KOPT-K1 (cell line): ENCODE measurements around the gene ADGRG3.

ENCODE experiments used
- H3K27ac ChIP-seq: fragments of 200-600 bp; sonication (generic); 2 replicates; pipeline ENCODE4 v1.5.1; 2016; ENCODE audit warnings: antibody characterized with exemption, mild to moderate bottlenecking, low read depth, low read length; ENCODE audit not compliant: poor library complexity, severe bottlenecking
- H3K36me3 ChIP-seq: fragments of 200-600 bp; sonication (generic); 2 replicates; pipeline ENCODE4 v1.5.1; 2017; ENCODE audit warnings: antibody characterized with exemption, mild to moderate bottlenecking, low read length, moderate library complexity; ENCODE audit not compliant: insufficient read depth
- H3K9me3 ChIP-seq: fragments of 200-600 bp; sonication (generic); 2 replicates; pipeline ENCODE4 v1.5.1; 2017; ENCODE audit warnings: antibody characterized with exemption, low read length, mild to moderate bottlenecking; ENCODE audit not compliant: insufficient read depth, poor library complexity, severe bottlenecking

Gene ADGRG3

DNA sequence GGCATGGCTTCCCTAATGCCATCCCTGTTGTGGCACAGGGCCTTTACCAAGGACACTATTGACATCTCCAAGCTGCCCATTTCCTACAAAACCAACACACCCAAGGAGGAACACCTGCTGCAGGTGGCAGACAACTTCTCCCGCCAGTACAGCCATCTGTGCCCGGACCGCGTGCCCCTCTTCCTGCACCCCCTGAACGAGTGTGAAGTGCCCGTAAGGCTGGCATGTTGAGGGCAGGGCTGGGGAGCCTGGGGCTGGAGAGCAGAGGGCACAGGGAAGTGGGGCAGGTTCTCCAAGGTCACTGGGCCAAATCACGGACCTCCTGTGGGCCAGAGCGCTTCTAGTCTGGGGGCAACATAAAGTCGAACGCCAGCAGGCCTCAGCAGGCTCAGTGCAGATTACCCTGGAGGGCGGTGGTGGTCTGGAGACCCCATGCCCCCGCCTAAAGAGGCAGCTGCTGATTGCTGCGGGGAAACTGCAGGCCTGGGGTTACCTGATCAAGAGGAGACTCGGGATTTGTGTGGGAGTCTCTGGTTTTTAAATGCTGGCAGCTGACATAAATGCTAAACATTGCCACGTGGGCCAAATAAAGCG, 30.8 kb downstream of the ADGRG3 start:
- H3K9me3 ChIP-seq: no peaks in the 10 kb centered on the region
- no peak overlapping the region for H3K27ac ChIP-seq
- H3K36me3 ChIP-seq: no peaks in the 10 kb centered on the region

DNA sequence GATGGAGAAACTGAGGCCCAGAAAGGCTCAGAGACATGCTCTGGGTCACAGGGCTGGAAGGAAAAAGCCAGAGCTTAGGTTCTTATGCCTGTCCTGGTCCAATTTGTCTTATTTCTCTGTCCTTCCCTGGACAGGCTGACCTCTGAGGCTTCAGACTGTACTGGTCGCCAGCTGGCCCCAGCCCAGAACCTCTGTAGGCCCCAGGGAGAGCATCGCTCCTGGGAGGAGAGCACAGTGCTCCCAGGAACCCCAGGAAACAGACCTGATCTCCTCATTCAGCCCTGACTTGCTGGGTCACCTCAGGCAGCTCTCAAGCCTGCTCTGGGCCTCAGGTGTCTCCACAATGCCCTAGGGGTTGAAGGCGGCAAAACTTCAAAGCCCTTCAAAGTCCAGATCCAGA, 31.4 kb downstream of the ADGRG3 start:
- H3K9me3 ChIP-seq: no peaks in the 10 kb centered on the region
- H3K36me3 ChIP-seq: no peaks in the 10 kb centered on the region
- H3K27ac ChIP-seq: no peak overlapping the region

DNA sequence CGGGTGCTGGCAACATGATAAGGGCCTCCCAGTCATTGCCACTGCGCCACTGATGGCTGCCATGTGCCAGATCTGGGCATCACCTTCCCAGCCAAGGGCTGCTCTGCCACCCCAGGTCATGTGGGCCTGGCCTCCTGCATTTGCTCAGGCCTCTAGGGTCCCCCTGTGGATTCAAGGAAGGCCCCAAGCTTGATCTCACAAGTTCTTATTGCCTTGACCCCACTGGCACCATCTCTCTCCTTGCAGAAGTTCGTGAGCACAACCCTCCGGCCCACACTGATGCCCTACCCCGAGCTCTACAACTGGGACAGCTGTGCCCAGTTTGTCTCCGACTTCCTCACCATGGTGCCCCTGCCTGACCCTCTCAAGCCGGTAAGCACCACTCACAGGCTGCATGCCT, 31.8 kb downstream of the ADGRG3 start:
- Histone ChIP-seq H3K36me3 (no peaks in the 10 kb centered on the region), H3K9me3 (no peaks in the 10 kb centered on the region), H3K27ac (no peak overlapping the region)

DNA sequence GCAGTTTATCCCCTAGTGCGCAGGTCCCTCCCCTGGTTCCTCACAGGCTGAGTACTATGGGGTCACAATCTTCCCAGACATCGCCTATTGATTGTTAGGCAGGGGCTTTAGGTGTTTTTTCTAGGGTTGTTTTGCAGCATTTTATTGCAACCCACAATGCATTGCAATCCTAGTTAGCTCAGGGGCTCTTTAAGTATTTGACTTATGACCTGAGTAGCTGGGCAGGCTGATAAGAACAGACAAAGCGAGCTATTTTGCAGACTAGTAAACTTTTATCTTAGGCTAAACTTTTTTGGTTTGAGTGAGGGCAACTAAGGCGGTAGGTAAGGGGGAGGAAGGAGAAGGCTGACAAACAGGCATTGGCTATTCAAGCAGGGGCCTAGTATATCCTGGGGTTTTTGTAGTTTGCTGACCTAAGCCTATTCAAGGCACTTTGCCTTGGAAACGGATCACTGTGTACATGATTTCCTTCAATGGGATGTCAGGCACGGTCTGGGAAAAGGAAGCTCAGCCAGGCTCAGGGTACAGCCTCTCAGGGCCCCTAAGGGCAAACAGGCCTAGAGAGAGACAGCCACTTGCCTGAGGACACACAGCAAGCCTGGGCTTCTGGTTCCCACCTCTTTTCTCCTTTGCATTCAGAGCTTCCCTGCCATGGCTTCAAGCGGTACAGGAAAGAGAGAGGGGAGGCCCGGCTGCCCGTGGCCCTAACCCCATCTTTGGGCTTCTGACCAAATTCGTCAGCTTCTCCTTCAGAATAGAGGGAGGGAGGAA, 32.9 kb downstream of the ADGRG3 start:
- no peak overlapping the region for H3K27ac ChIP-seq
- no peaks in the 10 kb centered on the region for H3K9me3 ChIP-seq
- no peaks in the 10 kb centered on the region for H3K36me3 ChIP-seq

DNA sequence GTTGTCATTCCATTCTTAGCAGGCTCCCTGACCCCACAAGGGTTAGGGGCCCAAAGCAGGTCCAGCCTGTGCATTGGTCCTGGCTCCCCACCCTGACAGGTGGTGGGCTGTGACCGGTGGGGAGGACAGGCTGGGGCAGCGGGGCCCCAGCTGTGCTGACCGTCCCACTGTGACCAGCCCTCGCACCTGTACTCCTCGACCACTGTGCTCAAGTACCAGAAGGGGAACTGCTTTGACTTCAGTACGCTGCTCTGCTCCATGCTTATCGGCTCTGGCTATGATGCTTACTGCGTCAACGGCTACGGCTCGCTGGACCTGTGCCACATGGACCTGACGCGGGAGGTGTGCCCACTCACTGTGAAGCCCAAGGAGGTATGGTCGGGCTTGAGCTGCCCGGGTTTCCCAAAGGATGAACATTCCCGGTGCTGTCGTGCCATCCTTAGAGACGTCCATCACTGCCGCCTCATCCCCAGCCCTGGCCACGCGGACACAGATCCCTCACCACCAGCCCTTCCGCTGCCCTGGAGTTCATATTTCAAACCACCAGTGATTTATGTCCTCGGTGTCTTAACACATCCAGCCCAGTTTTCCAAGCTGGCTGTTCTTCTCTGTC, 33.8 kb downstream of the ADGRG3 start:
- Histone ChIP-seq H3K27ac (no peak overlapping the region), H3K9me3 (no peaks in the 10 kb centered on the region), H3K36me3 (no peaks in the 10 kb centered on the region)

DNA sequence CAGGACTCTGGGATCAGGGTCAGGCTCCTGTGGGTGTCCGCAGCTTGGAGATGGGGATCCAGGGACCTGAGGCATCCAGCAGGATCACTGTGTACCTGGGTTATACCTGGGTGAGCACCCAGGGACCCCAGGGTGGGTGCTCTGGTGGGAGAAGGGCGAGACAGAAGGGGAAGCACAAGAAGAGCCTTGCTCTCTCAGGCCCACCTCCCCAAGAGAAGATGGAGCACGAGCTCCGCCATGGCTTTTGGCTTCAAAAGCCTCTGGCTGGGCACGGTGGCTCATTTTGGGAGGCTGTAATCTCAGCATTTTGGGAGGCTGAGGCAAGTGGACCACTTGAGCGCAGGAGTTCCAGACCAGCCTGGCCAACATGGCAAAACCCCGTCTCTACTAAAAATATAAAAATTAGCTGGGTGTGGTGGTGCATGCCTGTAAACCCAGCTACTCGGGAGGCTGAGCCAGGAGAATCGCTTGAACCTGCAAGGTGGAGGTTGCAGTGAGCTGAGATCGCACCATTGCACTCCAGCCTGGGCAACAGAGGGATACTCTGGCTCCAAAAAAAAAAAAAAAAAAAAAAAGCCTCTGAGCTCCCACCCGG, 35.4 kb downstream of the ADGRG3 start:
- no peaks in the 10 kb centered on the region for H3K36me3 ChIP-seq
- H3K9me3 ChIP-seq: no peaks in the 10 kb centered on the region
- no peak overlapping the region for H3K27ac ChIP-seq

DNA sequence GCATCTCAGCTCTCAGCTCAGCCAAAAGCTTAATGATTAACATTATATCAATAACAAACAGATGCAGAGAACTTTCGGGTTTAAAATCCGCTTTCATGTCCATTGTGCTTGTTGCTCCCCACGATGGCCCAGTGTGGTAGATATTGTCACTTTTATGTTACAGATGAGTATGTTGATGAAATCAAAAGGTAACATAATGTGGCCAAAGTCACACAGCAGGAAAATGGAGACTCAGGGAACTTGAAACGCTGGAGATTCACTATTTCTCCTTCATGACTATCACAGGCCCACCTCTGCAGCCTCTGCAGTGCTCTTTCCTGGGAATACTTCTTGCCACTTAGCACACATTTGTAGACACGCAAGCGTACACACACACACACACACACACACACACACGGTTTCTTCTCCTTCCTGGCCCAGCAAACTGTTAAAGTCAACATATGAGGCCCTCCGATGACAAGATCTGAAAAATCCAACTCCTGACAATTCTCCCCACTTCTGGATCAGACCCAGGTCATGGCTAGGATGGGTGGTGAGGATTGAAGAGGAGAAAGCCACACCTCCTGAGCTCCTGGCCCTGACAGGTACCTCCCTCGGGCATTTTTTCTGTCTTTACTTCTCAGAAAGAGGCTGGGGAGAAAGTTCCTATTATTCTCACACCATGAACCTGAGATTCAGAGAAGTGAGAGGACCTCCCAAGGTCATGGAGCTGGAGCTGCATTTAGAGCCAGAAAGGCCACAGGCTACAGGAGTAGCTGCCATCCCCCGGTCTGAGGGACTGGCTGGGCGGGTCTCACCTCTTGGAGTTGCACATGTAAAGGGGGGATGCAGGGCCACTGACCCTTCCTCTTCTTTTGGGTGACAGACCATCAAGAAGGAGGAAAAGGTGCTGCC, 36.2 kb downstream of the ADGRG3 start:
- H3K36me3 ChIP-seq: no peaks in the 10 kb centered on the region

DNA sequence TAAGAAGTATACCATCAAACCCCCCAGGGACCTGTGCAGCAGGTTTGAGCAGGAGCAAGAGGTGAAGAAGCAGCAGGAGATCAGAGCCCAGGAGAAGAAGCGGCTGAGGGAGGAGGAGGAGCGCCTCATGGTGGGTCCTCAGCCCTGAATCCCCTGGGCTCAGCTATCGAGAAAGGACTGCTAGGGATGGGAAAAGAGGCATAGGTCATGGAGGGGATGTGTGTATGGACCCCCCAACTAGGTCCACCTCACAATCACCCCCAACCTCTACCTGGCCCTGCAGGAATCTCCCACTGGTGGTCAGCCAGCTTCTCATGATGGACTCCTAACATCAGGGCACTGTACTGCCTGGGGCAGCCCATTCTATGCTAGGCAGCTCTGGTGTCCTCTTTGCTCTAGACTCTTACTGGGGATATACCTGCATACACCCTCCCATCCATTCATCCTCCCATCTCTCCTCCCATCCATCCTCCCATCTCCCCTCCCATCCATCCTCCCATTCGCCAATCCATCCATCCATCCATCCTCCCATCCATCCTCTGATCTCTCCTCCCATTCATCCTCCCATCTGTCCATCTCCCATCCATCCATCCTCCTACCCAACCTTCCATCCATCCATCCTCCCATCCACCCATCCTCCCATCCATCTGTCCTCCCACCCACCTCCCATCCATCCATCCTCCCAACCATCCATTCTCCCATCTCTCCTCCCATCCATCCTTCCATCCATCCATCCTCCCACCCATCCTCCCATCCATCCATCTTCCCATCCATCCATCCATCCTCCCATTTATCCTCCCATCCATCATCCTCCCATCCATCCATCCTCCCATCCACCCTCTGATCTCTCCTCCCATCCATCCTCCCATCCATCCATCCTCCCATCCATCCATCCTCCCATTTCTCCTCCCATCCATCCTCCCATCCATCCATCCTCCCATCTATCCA, 37.1 kb downstream of the ADGRG3 start:
- Histone ChIP-seq H3K27ac (no peak overlapping the region), H3K9me3 (no peaks in the 10 kb centered on the region)

More for the DNA sequence above, 36.2 kb downstream of the ADGRG3 start:
- no peaks in the 10 kb centered on the region for H3K9me3 ChIP-seq
- H3K27ac ChIP-seq: no peak overlapping the region

DNA sequence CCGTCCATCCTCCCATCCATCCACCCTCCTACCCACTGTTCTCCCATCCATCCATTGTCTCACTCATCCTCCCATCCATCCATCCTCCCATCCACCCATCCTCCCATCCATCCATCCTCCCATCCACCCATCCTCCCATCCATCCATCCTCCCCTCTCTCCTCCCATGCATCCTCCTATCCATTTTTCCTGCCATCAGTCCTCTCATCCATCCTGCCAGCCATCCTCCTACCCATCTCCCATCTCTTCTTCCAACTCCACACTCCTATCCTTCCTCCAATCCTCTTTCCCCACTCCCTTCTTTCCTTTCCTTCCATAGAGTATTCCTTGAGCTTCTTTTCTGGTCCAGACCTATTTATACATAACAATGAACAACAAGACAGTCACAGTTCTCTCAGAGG, 38.6 kb downstream of the ADGRG3 start:
- no peak overlapping the region for H3K27ac ChIP-seq
- H3K9me3 ChIP-seq: no peaks in the 10 kb centered on the region
- H3K36me3 ChIP-seq: no peaks in the 10 kb centered on the region

More for the DNA sequence above, 37.1 kb downstream of the ADGRG3 start:
- H3K36me3 ChIP-seq: no peaks in the 10 kb centered on the region

DNA sequence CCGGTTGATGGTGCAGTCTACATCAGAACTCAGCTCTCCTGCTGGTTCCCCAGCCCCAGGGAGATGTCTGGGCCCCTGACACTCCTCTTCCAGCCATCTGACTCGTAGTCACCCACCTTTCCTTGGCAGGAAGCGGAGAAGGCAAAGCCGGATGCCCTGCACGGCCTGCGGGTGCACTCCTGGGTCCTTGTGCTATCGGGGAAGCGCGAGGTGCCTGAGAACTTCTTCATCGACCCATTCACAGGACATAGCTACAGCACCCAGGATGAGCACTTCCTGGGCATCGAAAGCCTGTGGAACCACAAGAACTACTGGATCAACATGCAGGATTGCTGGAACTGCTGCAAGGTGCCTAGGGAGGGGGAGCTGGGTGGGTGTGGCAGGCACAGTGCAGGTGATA, 39.2 kb downstream of the ADGRG3 start:
- Histone ChIP-seq H3K27ac (no peak overlapping the region), H3K9me3 (no peaks in the 10 kb centered on the region), H3K36me3 (no peaks in the 10 kb centered on the region)

DNA sequence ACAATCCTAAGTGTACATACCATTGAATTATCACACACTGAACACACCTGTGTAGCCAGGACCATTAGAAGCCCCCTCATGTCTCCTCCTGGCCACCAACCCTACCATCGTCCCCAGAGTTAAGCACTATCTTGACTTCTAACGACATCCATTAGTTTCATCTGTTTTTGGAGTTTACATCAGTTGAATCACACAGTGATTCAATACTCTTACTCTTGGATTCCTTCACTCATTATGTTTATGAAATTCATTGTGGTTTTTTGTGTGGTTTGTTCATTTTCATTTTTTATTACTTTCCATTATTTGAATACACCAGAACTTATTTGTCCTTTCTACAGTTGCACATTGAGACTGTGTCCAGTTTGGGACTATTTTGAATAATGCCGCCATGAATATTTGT, 40.1 kb downstream of the ADGRG3 start:
- H3K9me3 ChIP-seq: no peaks in the 10 kb centered on the region
- no peaks in the 10 kb centered on the region for H3K36me3 ChIP-seq
- H3K27ac ChIP-seq: no peak overlapping the region

DNA sequence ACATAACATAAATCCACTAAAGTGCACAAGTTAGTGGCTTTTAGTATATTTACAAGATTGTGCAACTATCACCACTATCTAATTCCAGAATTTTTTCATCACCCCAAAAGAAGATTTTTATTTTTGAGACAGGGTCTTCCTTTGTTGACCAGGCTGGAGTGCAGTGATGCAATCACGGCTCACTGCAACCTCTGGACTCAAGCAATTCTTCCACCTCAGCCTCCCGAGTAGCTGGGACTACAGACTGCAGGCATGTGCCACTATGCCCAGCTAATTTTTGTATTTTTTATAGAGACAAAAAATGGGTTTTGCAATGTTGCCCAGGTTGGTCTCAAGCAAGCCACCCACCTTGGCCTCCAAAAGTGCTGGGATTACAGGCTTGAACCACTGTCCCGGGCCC, 41.6 kb downstream of the ADGRG3 start:
- no peak overlapping the region for H3K27ac ChIP-seq
- H3K9me3 ChIP-seq: no peaks in the 10 kb centered on the region
- H3K36me3 ChIP-seq: no peaks in the 10 kb centered on the region

DNA sequence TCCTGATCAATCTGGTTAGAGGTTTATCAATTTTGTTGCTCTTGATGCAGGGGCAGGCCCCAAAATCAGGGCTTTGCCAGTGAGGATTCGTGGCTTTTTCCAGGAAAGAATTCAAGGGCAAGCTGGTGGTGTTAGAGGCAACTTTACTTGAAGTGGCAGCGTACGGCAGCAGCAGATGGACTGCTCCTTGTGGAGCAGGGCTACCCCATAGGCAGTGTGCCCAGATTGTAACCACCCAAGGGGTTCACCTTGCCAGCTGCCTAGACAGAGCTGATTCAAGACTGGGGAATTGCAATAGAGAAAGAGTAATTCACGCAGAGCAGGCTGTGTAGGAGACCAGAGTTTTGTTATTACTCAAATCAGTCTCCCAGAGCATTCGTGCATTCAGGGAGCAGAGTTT, 43.2 kb downstream of the ADGRG3 start:
- no peak overlapping the region for H3K27ac ChIP-seq
- no peaks in the 10 kb centered on the region for H3K36me3 ChIP-seq
- H3K9me3 ChIP-seq: no peaks in the 10 kb centered on the region

DNA sequence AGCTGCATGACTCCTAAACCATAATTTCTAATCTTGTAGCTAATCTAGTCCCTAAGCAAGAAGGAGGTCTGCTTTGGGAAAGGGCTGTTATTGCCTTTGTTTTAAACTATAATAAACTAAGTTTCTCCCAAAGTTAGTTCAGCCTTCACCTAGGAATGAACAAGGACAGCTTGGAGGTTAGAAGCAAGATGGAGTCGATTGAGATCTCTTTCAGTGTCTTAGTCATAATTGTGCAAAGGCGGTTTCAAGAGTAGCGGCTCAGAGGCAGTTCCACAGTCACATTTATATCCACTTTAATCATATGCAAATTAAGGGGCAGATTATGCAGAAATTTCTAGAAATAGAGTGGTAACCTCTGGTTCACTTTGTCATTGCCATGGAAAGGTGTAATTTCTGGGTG, 43.9 kb downstream of the ADGRG3 start:
- H3K27ac ChIP-seq: no peak overlapping the region
- no peaks in the 10 kb centered on the region for H3K9me3 ChIP-seq
- no peaks in the 10 kb centered on the region for H3K36me3 ChIP-seq
